Measurements from ENCODE around the gene CCSER1. TPM values are rescaled to one million over a fixed set of nuclear protein-coding genes. Genes with fewer than 3 reads are reported as not detected.

The CCSER1 gene
- polyA plus RNA-seq, 3 donors: 0.09 to 0.75 (median 0.13) TPM

- no peak for DNase-seq
- H3K9me3 Mint-ChIP-seq: peaks cover 0 to 15% (median 5%) of the 10 kb centered on the region in 7 donors
- no peak overlapping the region for H2AFZ ChIP-seq (ENCODE audit: insufficient read depth, low read depth, low read length, poor library complexity, severe bottlenecking)
- H3K9ac ChIP-seq (ENCODE audit: insufficient read depth, low read length, poor library complexity, severe bottlenecking): no peak overlapping the region
- no peaks in the 10 kb centered on the region for H3K4me1 ChIP-seq (ENCODE audit: control insufficient read depth in 1 of 2, insufficient read depth in 2 of 2, low read length in 2 of 2)
- no peak overlapping the region for H3K27ac Mint-ChIP-seq
- H3K4me1 Mint-ChIP-seq: no peaks in the 10 kb centered on the region
- TF ChIP-seq, protein P1, sequence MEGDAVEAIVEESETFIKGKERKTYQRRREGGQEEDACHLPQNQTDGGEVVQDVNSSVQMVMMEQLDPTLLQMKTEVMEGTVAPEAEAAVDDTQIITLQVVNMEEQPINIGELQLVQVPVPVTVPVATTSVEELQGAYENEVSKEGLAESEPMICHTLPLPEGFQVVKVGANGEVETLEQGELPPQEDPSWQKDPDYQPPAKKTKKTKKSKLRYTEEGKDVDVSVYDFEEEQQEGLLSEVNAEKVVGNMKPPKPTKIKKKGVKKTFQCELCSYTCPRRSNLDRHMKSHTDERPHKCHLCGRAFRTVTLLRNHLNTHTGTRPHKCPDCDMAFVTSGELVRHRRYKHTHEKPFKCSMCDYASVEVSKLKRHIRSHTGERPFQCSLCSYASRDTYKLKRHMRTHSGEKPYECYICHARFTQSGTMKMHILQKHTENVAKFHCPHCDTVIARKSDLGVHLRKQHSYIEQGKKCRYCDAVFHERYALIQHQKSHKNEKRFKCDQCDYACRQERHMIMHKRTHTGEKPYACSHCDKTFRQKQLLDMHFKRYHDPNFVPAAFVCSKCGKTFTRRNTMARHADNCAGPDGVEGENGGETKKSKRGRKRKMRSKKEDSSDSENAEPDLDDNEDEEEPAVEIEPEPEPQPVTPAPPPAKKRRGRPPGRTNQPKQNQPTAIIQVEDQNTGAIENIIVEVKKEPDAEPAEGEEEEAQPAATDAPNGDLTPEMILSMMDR (IDR thresholded peaks at IDR 0.05): no peak
- no peaks in the 10 kb centered on the region for H3K79me2 ChIP-seq (ENCODE audit: insufficient read depth, low read length)
- H3K4me3 Mint-ChIP-seq: no peak overlapping the region
- no peaks in the 10 kb centered on the region for H3K36me3 ChIP-seq (replicated peaks in 1 of 2; ENCODE audit: control insufficient read depth in 1 of 2, insufficient read depth in 2 of 2, low read length in 2 of 2)
- H3K27ac ChIP-seq (ENCODE audit: low read depth in 1 of 2, low read length in 2 of 2): no peak overlapping the region
- intact Hi-C loops (cut with micrococcal nuclease): no loop called here
- H4K20me1 ChIP-seq (ENCODE audit: insufficient read depth, low read length): no peaks in the 10 kb centered on the region
- no CpG with 5 or more reads among the region's 1 CpG for WGBS (ENCODE audit: insufficient coverage)
- H3K27me3 Mint-ChIP-seq (ENCODE audit: low read depth in 3 of 3): no peaks in the 10 kb centered on the region
- H3K36me3 Mint-ChIP-seq: no peaks in the 10 kb centered on the region
- no peak overlapping the region for H3K4me3 ChIP-seq (replicated peaks in 1 of 3; ENCODE audit: low read depth in 2 of 3, low read length in 3 of 3)
- H3K4me2 ChIP-seq (replicated peaks; ENCODE audit: extremely low read depth, low read length, poor library complexity, severe bottlenecking): no peak overlapping the region
- H3K9me3 ChIP-seq (replicated peaks in 1 of 2; ENCODE audit: control insufficient read depth in 1 of 2, insufficient read depth in 1 of 2, low read length in 2 of 2): no peaks in the 10 kb centered on the region
- H3K27me3 ChIP-seq (ENCODE audit: control insufficient read depth in 2 of 2, insufficient read depth in 2 of 2, low read length in 2 of 2): no peaks in the 10 kb centered on the region
Measured at GRCh38 chr4:90733211-90733610, 606.0 kb downstream of the CCSER1 start.

- Histone ChIP-seq H3K36me3 (replicated peaks in 1 of 2; ENCODE audit: control insufficient read depth in 1 of 2, insufficient read depth in 2 of 2, low read length in 2 of 2) (no peaks in the 10 kb centered on the region), H3K27ac (ENCODE audit: low read depth in 1 of 2, low read length in 2 of 2) (no peak overlapping the region), H3K4me1 (ENCODE audit: control insufficient read depth in 1 of 2, insufficient read depth in 2 of 2, low read length in 2 of 2) (no peaks in the 10 kb centered on the region), H3K9me3 (replicated peaks in 1 of 2; ENCODE audit: control insufficient read depth in 1 of 2, insufficient read depth in 1 of 2, low read length in 2 of 2) (no peaks in the 10 kb centered on the region), H3K9ac (ENCODE audit: insufficient read depth, low read length, poor library complexity, severe bottlenecking) (no peak overlapping the region), H3K4me2 (replicated peaks; ENCODE audit: extremely low read depth, low read length, poor library complexity, severe bottlenecking) (no peak overlapping the region), H2AFZ (ENCODE audit: insufficient read depth, low read depth, low read length, poor library complexity, severe bottlenecking) (no peak overlapping the region), H4K20me1 (ENCODE audit: insufficient read depth, low read length) (no peaks in the 10 kb centered on the region), H3K4me3 (replicated peaks in 1 of 3; ENCODE audit: low read depth in 2 of 3, low read length in 3 of 3) (no peak overlapping the region), H3K79me2 (ENCODE audit: insufficient read depth, low read length) (no peaks in the 10 kb centered on the region), H3K27me3 (ENCODE audit: control insufficient read depth in 2 of 2, insufficient read depth in 2 of 2, low read length in 2 of 2) (no peaks in the 10 kb centered on the region)
- Mint-ChIP-seq H3K27me3 (ENCODE audit: low read depth in 3 of 3) (peaks cover 0 to 2% (median 0%) of the 10 kb centered on the region in 3 donors), H3K4me1 (no peaks in the 10 kb centered on the region), H3K36me3 (no peaks in the 10 kb centered on the region), H3K4me3 (no peak overlapping the region), H3K27ac (no peak overlapping the region), H3K9me3 (peaks cover 2 to 7% (median 3%) of the 10 kb centered on the region in 7 donors)
- DNase-seq: no peak
- intact Hi-C loops (cut with micrococcal nuclease): no loop called here
- TF ChIP-seq, protein P1 (IDR thresholded peaks at IDR 0.05): no peak
- WGBS (ENCODE audit: insufficient coverage): 63% methylated on average over 1 of the region's 4 CpGs
Measured at GRCh38 chr4:90745176-90745575, 618.0 kb downstream of the CCSER1 start.

Data from CD14-positive monocyte (primary cell).